HFFc6 (cell line): ENCODE measurements around the gene SORCS2. TPM values are rescaled to one million over a fixed set of nuclear protein-coding genes. Genes with fewer than 3 reads are reported as not detected.
"Not testable (repeated sequence)": the region's sequence is repeated elsewhere in the genome, so short reads cannot be mapped to it uniquely, and the experiment has no call there.

Source experiments
- DNase-seq: peaks from one replicate; pipeline ENCODE4 v3.0.0-alpha.2; 2018
- H3K27ac Mint-ChIP-seq: 2 replicates; pipeline ENCODE4 v1.8.0; 2020; ENCODE audit warnings: mild to moderate bottlenecking, mixed read lengths
- H3K27me3 Mint-ChIP-seq: 2 replicates; pipeline ENCODE4 v1.8.0; 2021; ENCODE audit warnings: mild to moderate bottlenecking, moderate library complexity, mixed read lengths; ENCODE audit not compliant: insufficient read depth
- H3K36me3 Mint-ChIP-seq: 2 replicates; pipeline ENCODE4 v1.8.0; 2021; ENCODE audit warnings: low read depth, mixed read lengths
- H3K4me1 Mint-ChIP-seq: 2 replicates; pipeline ENCODE4 v1.8.0; 2020; ENCODE audit warnings: low read depth, mixed read lengths
- H3K4me3 Mint-ChIP-seq: 2 replicates; pipeline ENCODE4 v1.8.0; 2020; ENCODE audit warnings: mild to moderate bottlenecking, moderate library complexity, mixed read lengths
- H3K9me3 Mint-ChIP-seq: 2 replicates; pipeline ENCODE4 v1.8.0; 2020; ENCODE audit warnings: mild to moderate bottlenecking, mixed read lengths
- CTCF ChIP-seq: fragments of 200-600 bp; sonication (generic); IDR thresholded peaks from 2 replicates; pipeline ENCODE4 v1.5.0; 2021; ENCODE audit warnings: antibody characterized with exemption, mild to moderate bottlenecking
- total RNA-seq, 6 experiments: library from RNA; stranded (reverse); fragmentation: NEBNext Ultra II Directional; extraction: Animal tissue kit (Norgen Biotek cat#: 25700); gene quantifications; 2 replicates in 1 of 6; 3 replicates in 5 of 6; pipeline ENCODE4 v1.2.3, GENCODE V29; 2021

Gene SORCS2
- total RNA-seq, 6 experiments from 2014 or later = 0.05 to 0.15 (median 0.12) TPM; not detected in 3

- Mint-ChIP-seq H3K36me3 (peaks cover 13% of the 10 kb centered on the region), H3K4me1 (no peaks in the 10 kb centered on the region), H3K4me3 (no peak overlapping the region), H3K27ac (no peak overlapping the region), H3K9me3 (peaks cover 52% of the 10 kb centered on the region), H3K27me3 (peaks cover 22% of the 10 kb centered on the region)
- no peak for TF ChIP-seq CTCF
- no peak for DNase-seq
Observed at GRCh38 chr4:7571701-7572100, 379.4 kb downstream of the SORCS2 start.

- H3K27ac Mint-ChIP-seq = no peak overlapping the region
- H3K27me3 Mint-ChIP-seq = peaks cover 20% of the 10 kb centered on the region
- peaks cover 24% of the 10 kb centered on the region for H3K36me3 Mint-ChIP-seq
- DNase-seq = no peak
- no peak overlapping the region for H3K4me3 Mint-ChIP-seq
- H3K9me3 Mint-ChIP-seq = peaks cover 64% of the 10 kb centered on the region
- no peak for TF ChIP-seq CTCF
- no peaks in the 10 kb centered on the region for H3K4me1 Mint-ChIP-seq
Observed at GRCh38 chr4:7572894-7573293, 380.6 kb downstream of the SORCS2 start.

GRCh38 chr4:7573576-7574091 lies 381.3 kb downstream of the SORCS2 start:
- Mint-ChIP-seq H3K27me3 (peaks cover 20% of the 10 kb centered on the region), H3K27ac (no peak overlapping the region), H3K4me1 (no peaks in the 10 kb centered on the region), H3K9me3 (peaks cover 71% of the 10 kb centered on the region), H3K36me3 (peaks cover 25% of the 10 kb centered on the region), H3K4me3 (no peak overlapping the region)
- TF ChIP-seq CTCF = no peak
- DNase-seq = no peak

GRCh38 chr4:7574287-7575014 lies 382.1 kb downstream of the SORCS2 start:
- peaks cover 79% of the 10 kb centered on the region for H3K9me3 Mint-ChIP-seq
- no peak overlapping the region for H3K27ac Mint-ChIP-seq
- no peak overlapping the region for H3K4me3 Mint-ChIP-seq

GRCh38 chr4:7575426-7575825 lies 383.1 kb downstream of the SORCS2 start:
- no peak for TF ChIP-seq CTCF
- Mint-ChIP-seq H3K9me3 (peaks cover 89% of the 10 kb centered on the region), H3K4me1 (no peaks in the 10 kb centered on the region), H3K36me3 (peaks cover 37% of the 10 kb centered on the region), H3K27me3 (peaks cover 18% of the 10 kb centered on the region), H3K4me3 (no peak overlapping the region), H3K27ac (no peak overlapping the region)
- DNase-seq = no peak

More at GRCh38 chr4:7574287-7575014, 382.1 kb downstream of the SORCS2 start:
- TF ChIP-seq CTCF = no peak
- Mint-ChIP-seq H3K4me1 (no peaks in the 10 kb centered on the region), H3K27me3 (peaks cover 20% of the 10 kb centered on the region), H3K36me3 (peaks cover 32% of the 10 kb centered on the region)
- no peak for DNase-seq

GRCh38 chr4:7577361-7578039 lies 385.2 kb downstream of the SORCS2 start:
- not testable (repeated sequence) for H3K4me3 Mint-ChIP-seq, H3K4me1 Mint-ChIP-seq, H3K27me3 Mint-ChIP-seq, DNase-seq, H3K27ac Mint-ChIP-seq
- Mint-ChIP-seq H3K36me3 (peaks cover 40% of the 10 kb centered on the region), H3K9me3 (peaks cover 77% of the 10 kb centered on the region)
